ENCODE measurements around the gene PCNX2.

PCNX2 gene

GRCh38 chr1:232985882-232986526 lies 309.5 kb downstream of the PCNX2 start:
- TF ChIP-seq GATA1 (IDR thresholded peaks at IDR 0.05; ENCODE audit: low read depth, low read length) (no peak), POLR2A (IDR thresholded peaks at IDR 0.05; ENCODE audit: low read length) (no peak)
- DNase-seq, result no peak

DNA sequence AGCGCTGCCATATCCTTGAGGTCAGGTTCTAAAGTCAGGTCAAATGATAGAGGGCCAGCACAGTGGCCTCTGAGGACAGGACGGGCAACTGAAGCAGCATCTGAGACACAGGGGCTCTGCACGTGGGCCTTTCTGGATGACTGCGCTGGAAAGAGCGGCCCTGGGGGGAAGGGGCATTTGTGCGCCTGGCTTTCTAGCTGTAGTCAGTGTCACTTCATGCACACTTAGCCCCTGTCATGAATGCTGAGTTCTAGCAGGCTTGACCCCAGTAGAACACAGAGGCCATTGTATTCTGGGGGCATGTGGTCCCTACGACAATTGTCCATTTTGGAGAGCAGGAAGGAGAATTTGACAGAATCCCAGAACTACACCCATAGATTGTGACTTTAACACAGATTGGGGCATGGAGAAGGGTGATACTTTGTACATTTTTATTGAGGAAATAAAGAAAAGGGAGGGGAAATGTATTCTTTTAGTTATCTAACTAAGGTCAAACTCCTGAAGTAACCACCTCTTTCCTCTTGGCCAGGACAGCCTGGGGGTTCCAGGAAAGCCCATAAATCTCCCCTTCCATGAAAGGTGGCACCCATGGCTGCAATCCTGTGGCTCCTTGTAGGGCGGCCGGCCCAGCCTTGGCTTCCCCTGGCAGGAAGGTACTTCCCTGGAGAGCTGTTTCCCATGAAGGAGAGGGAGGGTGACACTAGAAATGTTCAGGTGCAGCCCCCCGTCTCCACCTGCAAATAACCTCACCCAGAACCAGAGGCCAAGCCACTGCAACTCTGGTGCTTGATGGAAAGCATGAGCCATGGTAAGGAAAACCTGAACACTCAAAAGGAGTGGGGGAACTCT lies 310.7 kb downstream of the PCNX2 start:
- TF ChIP-seq GATA1 (IDR thresholded peaks at IDR 0.05; ENCODE audit: low read depth, low read length), result no peak
- no peak for TF ChIP-seq POLR2A (IDR thresholded peaks at IDR 0.05; ENCODE audit: low read length)
- DNase-seq, result no peak

DNA sequence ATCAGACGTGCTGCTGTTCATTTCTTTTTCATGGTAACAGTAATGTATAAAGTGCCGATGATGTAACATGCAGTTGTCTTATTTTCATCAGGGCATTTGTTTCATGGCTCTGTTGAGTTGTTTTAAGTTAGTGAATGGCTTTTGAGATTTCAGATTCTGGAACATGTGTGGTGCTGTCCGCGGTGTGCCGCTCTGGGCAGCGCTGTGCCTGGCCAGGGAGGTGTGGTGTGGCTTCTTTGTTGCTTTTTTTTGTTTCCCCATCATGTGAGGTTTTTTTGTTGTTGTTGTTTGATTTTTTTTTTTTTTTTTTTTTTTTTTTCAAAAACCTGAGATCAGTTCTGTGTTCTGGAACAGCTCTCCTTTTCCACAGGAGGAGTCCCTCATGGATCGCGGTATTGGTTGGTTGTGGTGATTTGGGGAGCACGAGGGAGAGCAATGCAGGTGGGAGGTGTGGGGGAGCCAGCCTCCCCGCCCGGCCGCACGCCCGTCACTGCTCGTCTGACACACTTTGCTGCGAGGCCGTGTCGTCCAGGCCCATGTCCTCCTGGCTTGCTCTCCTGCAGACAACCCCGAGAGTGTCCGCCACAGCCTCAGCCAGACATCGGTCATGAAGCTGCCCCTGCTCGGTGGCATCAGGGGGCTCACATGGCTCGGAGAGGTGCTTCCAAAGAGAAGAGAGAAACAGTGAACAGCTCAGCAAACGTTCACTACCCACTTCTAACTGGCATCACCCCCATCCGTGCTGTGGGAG lies 311.5 kb downstream of the PCNX2 start:
- DNase-seq, result no peak

GRCh38 chr1:232983375-232983774 lies 312.1 kb downstream of the PCNX2 start:
- no peak for TF ChIP-seq GATA1 (IDR thresholded peaks at IDR 0.05; ENCODE audit: low read depth, low read length)
- no peak for DNase-seq

More for the DNA sequence above, 311.5 kb downstream of the PCNX2 start:
- TF ChIP-seq GATA1 (IDR thresholded peaks at IDR 0.05; ENCODE audit: low read depth, low read length), result no peak
- no peak for TF ChIP-seq POLR2A (IDR thresholded peaks at IDR 0.05; ENCODE audit: low read length)

DNA sequence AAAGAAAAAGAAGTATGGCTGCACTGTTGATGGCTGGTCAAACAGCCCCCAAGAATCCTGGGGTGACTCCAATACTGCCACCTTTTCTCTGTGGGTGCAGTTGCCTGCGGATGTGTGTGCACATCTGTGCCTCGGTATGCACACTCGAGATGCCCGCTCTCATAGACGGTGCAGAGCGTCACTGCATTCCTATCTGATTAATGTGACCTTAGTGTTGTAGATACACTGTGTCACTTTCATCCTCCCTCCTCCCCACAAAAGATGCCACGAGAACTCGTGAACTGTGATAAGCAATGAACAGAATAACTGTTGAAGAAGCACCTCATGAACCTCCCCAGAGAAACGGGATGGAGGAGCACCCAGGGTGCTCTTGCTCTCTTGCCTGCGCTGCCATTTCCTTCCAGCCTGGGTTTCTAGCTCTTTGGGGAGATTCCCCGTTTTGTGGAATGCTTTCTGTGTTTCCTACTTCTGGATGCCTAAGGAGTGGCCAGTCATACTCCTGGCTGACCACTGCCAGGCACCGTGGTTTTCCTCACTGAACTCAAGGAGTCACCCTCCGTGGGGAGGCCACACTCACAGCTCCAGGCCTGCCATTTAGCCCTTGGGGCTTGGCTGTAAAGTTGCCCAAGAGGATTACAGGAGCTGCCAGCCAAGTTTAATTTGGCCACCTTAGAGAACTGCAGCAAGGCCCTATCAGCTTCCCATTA lies 313.1 kb downstream of the PCNX2 start:
- DNase-seq, result no peak
- TF ChIP-seq POLR2A (IDR thresholded peaks at IDR 0.05; ENCODE audit: low read length) (no peak), GATA1 (IDR thresholded peaks at IDR 0.05; ENCODE audit: low read depth, low read length) (no peak)

DNA sequence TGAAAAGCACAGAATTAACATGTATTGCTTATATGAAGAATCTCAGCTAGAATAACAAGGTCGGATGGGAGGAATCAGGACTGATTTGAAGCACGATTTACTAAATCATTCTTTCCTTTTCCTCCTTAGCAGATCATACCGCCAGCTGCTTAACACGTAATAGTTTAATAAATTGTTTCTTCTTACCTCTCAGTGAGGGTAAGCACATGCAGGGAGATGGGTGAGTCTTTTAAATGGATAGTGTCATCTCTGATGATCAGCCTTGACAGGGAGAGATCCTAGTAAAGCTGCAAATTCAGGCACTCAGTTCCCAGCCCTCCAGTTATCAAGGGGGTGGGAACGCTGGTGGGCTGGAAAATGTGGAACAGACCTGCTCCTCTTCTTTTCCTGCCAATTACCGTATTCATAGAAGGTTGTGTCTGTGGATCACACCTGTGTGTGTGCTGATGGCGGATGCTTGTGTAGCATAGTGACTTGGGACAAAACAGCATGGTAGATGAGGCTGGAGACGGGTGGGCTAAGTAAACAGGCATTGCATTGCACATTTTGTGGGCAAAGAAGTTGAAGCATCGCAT lies 314.5 kb downstream of the PCNX2 start:
- no peak for TF ChIP-seq POLR2A (IDR thresholded peaks at IDR 0.05; ENCODE audit: low read length)
- TF ChIP-seq GATA1 (IDR thresholded peaks at IDR 0.05; ENCODE audit: low read depth, low read length), result no peak
- DNase-seq, result no peak

DNA sequence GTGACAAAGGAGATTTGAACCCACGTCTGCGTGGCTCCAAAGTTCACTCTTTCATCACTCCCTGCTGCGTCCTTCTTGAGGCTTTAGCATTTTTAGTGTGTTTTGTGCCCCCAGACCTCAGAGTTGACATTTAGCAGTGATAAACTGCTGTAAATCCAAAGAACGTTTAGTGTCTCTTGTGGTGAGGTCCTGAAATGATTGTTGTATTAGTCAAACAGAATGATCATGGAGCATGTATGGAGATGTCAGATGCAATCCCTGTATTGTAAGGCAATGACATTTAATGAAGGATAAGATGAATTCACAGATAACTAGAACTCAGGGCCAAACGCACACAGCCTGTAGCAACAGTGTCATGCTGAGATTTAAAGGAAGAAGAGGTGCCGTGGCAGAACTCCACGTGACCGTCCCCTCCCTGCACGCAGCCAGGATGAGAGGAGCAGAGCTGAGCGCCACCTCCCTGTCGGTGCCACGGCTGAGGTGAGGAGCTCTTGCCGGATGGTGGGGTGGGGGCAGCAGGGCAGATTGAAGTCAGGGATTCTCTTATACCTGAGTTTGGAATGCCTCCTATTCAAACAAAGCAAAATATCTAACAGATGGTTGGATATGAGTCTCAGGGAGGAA lies 315.1 kb downstream of the PCNX2 start:
- TF ChIP-seq GATA1 (IDR thresholded peaks at IDR 0.05; ENCODE audit: low read depth, low read length) (no peak), POLR2A (IDR thresholded peaks at IDR 0.05; ENCODE audit: low read length) (no peak)
- no peak for DNase-seq

- no peak for DNase-seq
- TF ChIP-seq GATA1 (IDR thresholded peaks at IDR 0.05; ENCODE audit: low read depth, low read length), result no peak
- TF ChIP-seq POLR2A (IDR thresholded peaks at IDR 0.05; ENCODE audit: low read length), result no peak
These were observed 316.0 kb downstream of the PCNX2 start for GRCh38 chr1:232979558-232979957.

- DNase-seq, result no peak
- no peak for TF ChIP-seq GATA1 (IDR thresholded peaks at IDR 0.05; ENCODE audit: low read depth, low read length)
- no peak for TF ChIP-seq POLR2A (IDR thresholded peaks at IDR 0.05; ENCODE audit: low read length)
These were observed 316.7 kb downstream of the PCNX2 start for GRCh38 chr1:232978815-232979214.

DNA sequence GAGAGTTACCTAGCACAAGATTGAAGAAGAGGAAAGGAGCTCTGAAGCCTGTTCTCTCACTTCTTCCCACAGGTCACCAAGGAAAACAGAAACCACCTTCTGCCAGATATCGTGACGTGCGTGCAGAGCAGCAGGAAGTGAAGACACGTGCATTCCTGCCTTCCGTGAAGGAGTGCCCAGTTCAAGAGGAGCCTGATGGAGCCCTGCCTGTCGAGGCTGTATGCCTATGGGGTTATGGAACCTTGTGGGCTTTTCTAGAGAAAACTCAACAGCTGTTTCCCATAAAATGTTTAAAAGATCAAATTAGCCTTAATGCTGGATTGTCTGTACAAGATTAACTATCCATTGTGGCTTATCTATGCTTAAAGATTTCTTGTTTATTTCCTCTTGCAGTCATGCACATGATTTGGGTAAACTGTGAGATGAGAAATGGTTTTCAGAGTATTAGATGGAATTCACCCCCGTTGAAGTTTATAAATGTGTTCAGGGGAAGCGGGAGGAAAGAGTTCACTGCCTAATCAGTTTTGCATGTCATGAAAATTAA lies 317.4 kb downstream of the PCNX2 start:
- DNase-seq, result no peak
- no peak for TF ChIP-seq GATA1 (IDR thresholded peaks at IDR 0.05; ENCODE audit: low read depth, low read length)
- TF ChIP-seq POLR2A (IDR thresholded peaks at IDR 0.05; ENCODE audit: low read length), result no peak

- no peak for TF ChIP-seq GATA1 (IDR thresholded peaks at IDR 0.05; ENCODE audit: low read depth, low read length)
- TF ChIP-seq POLR2A (IDR thresholded peaks at IDR 0.05; ENCODE audit: low read length), result no peak
- DNase-seq, result peak; percentile 37 to 48
These were observed 320.6 kb downstream of the PCNX2 start for GRCh38 chr1:232974971-232975370.

- no peak for TF ChIP-seq POLR2A (IDR thresholded peaks at IDR 0.05; ENCODE audit: low read length)
- no peak for TF ChIP-seq GATA1 (IDR thresholded peaks at IDR 0.05; ENCODE audit: low read depth, low read length)
- no peak for DNase-seq
These were observed 321.6 kb downstream of the PCNX2 start for GRCh38 chr1:232973652-232974611.
